Measurements from ENCODE around the gene ATP10A. TPM values are rescaled to one million over a fixed set of nuclear protein-coding genes. Genes with fewer than 3 reads are reported as not detected.

ATP10A gene
- total and polyA plus RNA-seq, 3 experiments from 2014 or later = 8.2 to 28.9 (median 24.0) TPM

DNA sequence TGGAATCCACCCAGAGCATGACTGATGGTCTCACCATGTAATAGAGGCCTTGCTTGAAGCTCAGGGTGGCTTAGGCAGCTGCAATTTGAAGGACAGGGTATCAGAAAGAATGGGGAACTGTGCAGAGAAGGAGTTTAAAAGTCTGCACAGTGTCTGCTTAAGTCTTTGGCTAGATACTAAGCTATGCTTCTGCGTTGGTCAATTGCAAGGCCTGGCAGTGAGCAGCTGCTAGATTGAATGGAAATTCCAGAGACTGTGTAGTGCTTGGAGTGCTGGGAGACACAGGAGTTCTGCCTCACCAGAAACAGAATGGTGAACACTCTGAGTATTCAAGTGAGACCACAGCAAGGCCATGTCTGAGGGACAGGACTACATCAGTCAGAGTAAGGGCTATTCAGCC, 17.3 kb upstream of the ATP10A start:
- Mint-ChIP-seq H3K27me3 (no peaks in the 10 kb centered on the region), H3K36me3 (no peaks in the 10 kb centered on the region), H3K4me1 (no peaks in the 10 kb centered on the region), H3K27ac (no peak overlapping the region), H3K9me3 (no peaks in the 10 kb centered on the region), H3K4me3 (no peak overlapping the region)
- Histone ChIP-seq H3K9me3 (ENCODE audit: low read length) (no peaks in the 10 kb centered on the region), H3K4me3 (ENCODE audit: low read length) (no peak overlapping the region), H3K36me3 (ENCODE audit: insufficient read depth, low read length) (no peaks in the 10 kb centered on the region), H3K27ac (ENCODE audit: low read depth, low read length) (no peak overlapping the region), H3K4me1 (ENCODE audit: insufficient read depth, low read length) (no peaks in the 10 kb centered on the region), H3K27me3 (ENCODE audit: insufficient read depth, low read length, poor library complexity, severe bottlenecking) (no peaks in the 10 kb centered on the region)
- ChIA-PET CTCF (interaction anchor here (1.4 kb wide), 1 partner anchor 97 kb away, joined by 6 read pairs; no protein-coding TSS in a partner anchor), POLR2A (no interaction called here)
- no peak for DNase-seq

DNA sequence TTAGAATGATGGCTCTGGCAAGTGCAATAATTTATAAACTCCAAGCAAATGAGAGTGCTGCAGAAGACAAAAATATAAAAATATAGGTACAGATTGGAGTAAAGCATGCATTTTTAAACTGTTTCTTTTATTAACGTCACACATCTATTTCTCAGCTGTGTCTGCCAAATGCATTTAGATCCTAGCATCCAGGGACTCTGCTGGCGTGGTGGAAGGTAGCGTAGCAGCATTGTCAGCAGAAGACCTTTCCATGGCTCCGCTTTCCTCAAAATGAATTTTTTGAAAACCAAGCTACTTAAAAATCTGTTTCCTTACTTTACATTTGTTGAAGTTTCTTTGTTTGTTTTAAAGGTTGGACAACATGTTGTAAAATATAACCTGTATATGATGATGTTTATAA, 16.3 kb upstream of the ATP10A start:
- H3K27me3 ChIP-seq (ENCODE audit: insufficient read depth, low read length, poor library complexity, severe bottlenecking) = no peaks in the 10 kb centered on the region
- Mint-ChIP-seq H3K9me3 (no peaks in the 10 kb centered on the region), H3K4me3 (no peak overlapping the region), H3K27ac (no peak overlapping the region), H3K27me3 (no peaks in the 10 kb centered on the region), H3K36me3 (no peaks in the 10 kb centered on the region), H3K4me1 (no peaks in the 10 kb centered on the region)
- ChIA-PET POLR2A (no interaction called here), CTCF (interaction anchor here (1.4 kb wide), 1 partner anchor 96 kb away, joined by 6 read pairs; no protein-coding TSS in a partner anchor)
- no peaks in the 10 kb centered on the region for H3K4me1 ChIP-seq (ENCODE audit: insufficient read depth, low read length)
- no peak overlapping the region for H3K27ac ChIP-seq (ENCODE audit: low read depth, low read length)
- H3K9me3 ChIP-seq (ENCODE audit: low read length) = no peaks in the 10 kb centered on the region
- H3K4me3 ChIP-seq (ENCODE audit: low read length) = no peak overlapping the region
- H3K36me3 ChIP-seq (ENCODE audit: insufficient read depth, low read length) = no peaks in the 10 kb centered on the region
- no peak for DNase-seq

DNA sequence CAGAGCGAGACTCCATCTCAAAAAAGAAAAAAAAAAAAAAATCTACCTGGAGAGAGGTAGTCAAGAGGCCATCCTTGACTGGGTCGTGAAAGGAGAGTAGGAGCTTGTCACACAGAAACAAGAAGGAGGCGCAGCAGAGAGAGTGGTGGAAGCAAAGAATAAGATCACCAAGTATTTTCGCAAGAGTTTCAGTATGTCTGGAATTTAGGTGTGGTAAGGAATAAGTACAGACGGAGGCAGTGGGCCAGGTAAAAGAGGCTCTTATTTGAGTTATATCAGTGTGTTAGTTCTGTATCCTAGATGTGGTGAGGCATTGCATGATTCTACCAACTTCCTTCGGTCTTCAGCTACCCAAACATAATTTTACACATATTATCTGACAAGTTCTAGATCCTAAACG, 14.6 kb upstream of the ATP10A start:
- H3K4me1 Mint-ChIP-seq = no peaks in the 10 kb centered on the region
- Histone ChIP-seq H3K9me3 (ENCODE audit: low read length) (no peaks in the 10 kb centered on the region), H3K36me3 (ENCODE audit: insufficient read depth, low read length) (no peaks in the 10 kb centered on the region), H3K4me3 (ENCODE audit: low read length) (no peak overlapping the region), H3K4me1 (ENCODE audit: insufficient read depth, low read length) (no peaks in the 10 kb centered on the region), H3K27me3 (ENCODE audit: insufficient read depth, low read length, poor library complexity, severe bottlenecking) (no peaks in the 10 kb centered on the region), H3K27ac (ENCODE audit: low read depth, low read length) (no peak overlapping the region)
- POLR2A ChIA-PET = no interaction called here
- DNase-seq = no peak
- H3K4me3 Mint-ChIP-seq = no peak overlapping the region
- no peaks in the 10 kb centered on the region for H3K9me3 Mint-ChIP-seq
- no peak overlapping the region for H3K27ac Mint-ChIP-seq
- CTCF ChIA-PET = interaction anchor here (0.9 kb wide), 1 partner anchor 137 kb away, joined by 3 read pairs; no protein-coding TSS in a partner anchor
- H3K36me3 Mint-ChIP-seq = no peaks in the 10 kb centered on the region
- H3K27me3 Mint-ChIP-seq = no peaks in the 10 kb centered on the region

DNA sequence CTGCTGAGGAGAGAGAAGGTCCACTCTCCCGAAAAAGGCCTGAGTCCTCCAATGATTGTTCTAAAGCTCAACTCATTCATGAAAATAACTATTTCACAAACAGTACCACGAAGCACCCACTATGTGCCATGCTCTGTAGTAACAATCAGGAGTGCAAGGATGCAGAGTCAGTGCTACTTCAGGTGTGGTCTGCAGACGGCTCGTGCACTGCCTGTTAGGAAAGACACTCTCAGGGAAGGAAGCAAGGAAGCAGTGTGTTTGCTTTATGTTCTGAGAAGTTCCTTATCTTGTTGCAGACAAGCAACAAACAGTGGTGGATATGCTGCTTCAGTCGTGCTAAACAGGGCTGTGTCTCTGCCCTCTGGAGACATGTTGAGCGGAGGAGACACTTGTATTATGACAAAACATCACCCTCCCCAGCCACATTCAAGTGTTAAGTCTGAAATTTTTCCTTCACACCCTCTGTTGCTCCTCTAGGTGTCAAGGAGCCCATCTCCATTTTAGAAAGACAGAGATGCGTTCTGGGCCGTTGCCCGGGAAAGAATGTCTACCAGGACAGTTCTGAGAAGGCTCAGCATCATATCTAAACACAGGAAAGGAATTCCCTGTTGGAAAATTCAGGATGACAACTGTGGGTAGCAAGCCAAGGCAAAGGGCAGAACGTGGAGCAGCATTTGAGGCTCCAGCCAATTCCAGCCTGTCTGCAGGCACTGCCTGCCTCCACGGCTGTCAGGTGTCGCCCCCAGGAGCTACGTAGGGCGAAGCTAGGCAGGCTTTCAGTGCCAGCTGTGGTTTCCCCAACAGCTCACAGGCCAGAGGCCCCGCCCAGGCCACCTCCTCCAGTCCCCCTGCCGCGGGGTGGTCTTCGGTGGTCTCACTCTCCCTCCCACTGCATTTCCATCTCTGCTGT, 13.4 kb upstream of the ATP10A start:
- H3K27me3 ChIP-seq (ENCODE audit: insufficient read depth, low read length, poor library complexity, severe bottlenecking) = no peaks in the 10 kb centered on the region
- H3K4me3 ChIP-seq (ENCODE audit: low read length) = no peak overlapping the region
- H3K4me1 Mint-ChIP-seq = no peaks in the 10 kb centered on the region
- H3K4me3 Mint-ChIP-seq = no peak overlapping the region
- H3K36me3 ChIP-seq (ENCODE audit: insufficient read depth, low read length) = no peaks in the 10 kb centered on the region
- no peaks in the 10 kb centered on the region for H3K4me1 ChIP-seq (ENCODE audit: insufficient read depth, low read length)
- no peaks in the 10 kb centered on the region for H3K27me3 Mint-ChIP-seq
- no peak overlapping the region for H3K27ac Mint-ChIP-seq
- no peak for DNase-seq
- CTCF ChIA-PET = no interaction called here
- no peaks in the 10 kb centered on the region for H3K9me3 ChIP-seq (ENCODE audit: low read length)
- no peaks in the 10 kb centered on the region for H3K36me3 Mint-ChIP-seq
- POLR2A ChIA-PET = no interaction called here
- no peaks in the 10 kb centered on the region for H3K9me3 Mint-ChIP-seq
- H3K27ac ChIP-seq (ENCODE audit: low read depth, low read length) = no peak overlapping the region

DNA sequence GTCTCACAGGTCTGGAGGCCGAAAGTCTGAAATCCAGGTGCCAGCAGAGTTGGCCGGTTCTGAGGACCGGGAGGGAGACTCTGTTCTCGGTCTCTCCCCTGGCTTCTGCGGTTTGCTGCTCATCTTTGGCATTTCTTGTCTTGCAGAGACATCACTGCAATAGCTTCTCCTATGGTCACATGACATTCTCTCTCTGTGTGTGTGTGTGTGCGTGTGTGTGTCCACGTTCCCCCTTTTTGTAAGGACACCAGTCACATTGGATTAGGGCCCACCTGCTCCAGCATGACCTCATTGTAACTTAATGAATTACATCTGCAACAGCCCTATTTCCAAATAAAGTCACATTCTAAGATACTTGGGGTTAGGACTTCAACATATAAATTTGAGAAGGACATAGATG, 12.4 kb upstream of the ATP10A start:
- H3K27ac Mint-ChIP-seq = no peak overlapping the region
- H3K4me1 ChIP-seq (ENCODE audit: insufficient read depth, low read length) = no peaks in the 10 kb centered on the region
- no peak overlapping the region for H3K27ac ChIP-seq (ENCODE audit: low read depth, low read length)
- no peak overlapping the region for H3K4me3 Mint-ChIP-seq
- H3K27me3 Mint-ChIP-seq = no peaks in the 10 kb centered on the region
- no peak overlapping the region for H3K4me3 ChIP-seq (ENCODE audit: low read length)
- H3K4me1 Mint-ChIP-seq = no peaks in the 10 kb centered on the region
- no peaks in the 10 kb centered on the region for H3K9me3 Mint-ChIP-seq
- no peaks in the 10 kb centered on the region for H3K36me3 Mint-ChIP-seq
- no peaks in the 10 kb centered on the region for H3K27me3 ChIP-seq (ENCODE audit: insufficient read depth, low read length, poor library complexity, severe bottlenecking)
- DNase-seq = no peak
- CTCF ChIA-PET = no interaction called here
- POLR2A ChIA-PET = no interaction called here
- H3K36me3 ChIP-seq (ENCODE audit: insufficient read depth, low read length) = no peaks in the 10 kb centered on the region
- no peaks in the 10 kb centered on the region for H3K9me3 ChIP-seq (ENCODE audit: low read length)

DNA sequence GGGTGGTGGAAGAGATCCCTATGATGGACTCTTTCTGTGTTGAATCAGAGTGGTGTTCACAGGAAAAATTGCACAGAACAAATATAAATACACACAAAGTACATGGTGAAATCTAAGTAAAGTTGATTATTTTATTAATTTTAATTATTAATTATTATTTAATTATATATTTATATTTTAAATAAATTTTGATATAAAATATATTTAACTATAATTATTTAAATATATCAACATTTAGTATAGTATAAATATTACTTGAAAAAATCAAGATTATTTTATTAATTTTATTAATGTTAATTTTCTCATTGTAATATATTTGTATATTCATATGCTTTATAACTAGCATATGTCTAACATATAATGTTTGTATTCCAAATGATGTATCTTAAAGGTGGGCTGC, 11.3 kb upstream of the ATP10A start:
- H3K27me3 Mint-ChIP-seq = no peaks in the 10 kb centered on the region
- no peak for DNase-seq
- H3K36me3 ChIP-seq (ENCODE audit: insufficient read depth, low read length) = no peaks in the 10 kb centered on the region
- CTCF ChIA-PET = no interaction called here
- no peaks in the 10 kb centered on the region for H3K9me3 Mint-ChIP-seq
- peaks cover 2 to 5% (median 2%) of the 10 kb centered on the region in 3 donors for H3K4me1 Mint-ChIP-seq
- no peaks in the 10 kb centered on the region for H3K4me1 ChIP-seq (ENCODE audit: insufficient read depth, low read length)
- H3K27ac ChIP-seq (ENCODE audit: low read depth, low read length) = no peak overlapping the region
- no peaks in the 10 kb centered on the region for H3K36me3 Mint-ChIP-seq
- H3K27ac Mint-ChIP-seq = no peak overlapping the region
- H3K4me3 Mint-ChIP-seq = no peak overlapping the region
- no peaks in the 10 kb centered on the region for H3K27me3 ChIP-seq (ENCODE audit: insufficient read depth, low read length, poor library complexity, severe bottlenecking)
- POLR2A ChIA-PET = no interaction called here
- no peaks in the 10 kb centered on the region for H3K9me3 ChIP-seq (ENCODE audit: low read length)
- H3K4me3 ChIP-seq (ENCODE audit: low read length) = no peak overlapping the region

DNA sequence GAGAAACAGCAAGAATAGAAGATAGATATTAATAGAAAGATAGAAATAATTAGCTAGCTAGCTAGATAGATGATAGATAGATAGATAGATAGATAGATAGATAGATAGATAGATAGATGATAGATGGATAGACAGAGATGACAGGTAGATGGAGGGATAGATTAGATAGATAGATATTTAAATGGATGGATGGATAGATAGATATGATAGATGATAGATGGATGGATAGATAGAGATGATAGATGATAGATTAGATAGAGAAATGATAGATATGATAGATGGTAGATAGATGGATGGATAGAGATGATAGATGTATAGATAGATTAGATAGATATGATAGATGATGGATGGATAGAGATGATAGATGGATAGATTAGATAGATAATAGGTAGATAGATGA, 8.3 kb upstream of the ATP10A start:
- no peaks in the 10 kb centered on the region for H3K9me3 ChIP-seq (ENCODE audit: low read length)
- H3K4me1 Mint-ChIP-seq = peaks cover 4 to 8% (median 4%) of the 10 kb centered on the region in 3 donors
- no peaks in the 10 kb centered on the region for H3K27me3 ChIP-seq (ENCODE audit: insufficient read depth, low read length, poor library complexity, severe bottlenecking)
- no peak overlapping the region for H3K4me3 Mint-ChIP-seq
- POLR2A ChIA-PET = no interaction called here
- no peak for DNase-seq
- no peaks in the 10 kb centered on the region for H3K4me1 ChIP-seq (ENCODE audit: insufficient read depth, low read length)
- H3K27ac Mint-ChIP-seq = no peak overlapping the region
- H3K36me3 Mint-ChIP-seq = no peaks in the 10 kb centered on the region
- no peak overlapping the region for H3K4me3 ChIP-seq (ENCODE audit: low read length)
- no peaks in the 10 kb centered on the region for H3K27me3 Mint-ChIP-seq
- CTCF ChIA-PET = no interaction called here
- H3K27ac ChIP-seq (ENCODE audit: low read depth, low read length) = no peak overlapping the region
- no peaks in the 10 kb centered on the region for H3K9me3 Mint-ChIP-seq
- H3K36me3 ChIP-seq (ENCODE audit: insufficient read depth, low read length) = no peaks in the 10 kb centered on the region

DNA sequence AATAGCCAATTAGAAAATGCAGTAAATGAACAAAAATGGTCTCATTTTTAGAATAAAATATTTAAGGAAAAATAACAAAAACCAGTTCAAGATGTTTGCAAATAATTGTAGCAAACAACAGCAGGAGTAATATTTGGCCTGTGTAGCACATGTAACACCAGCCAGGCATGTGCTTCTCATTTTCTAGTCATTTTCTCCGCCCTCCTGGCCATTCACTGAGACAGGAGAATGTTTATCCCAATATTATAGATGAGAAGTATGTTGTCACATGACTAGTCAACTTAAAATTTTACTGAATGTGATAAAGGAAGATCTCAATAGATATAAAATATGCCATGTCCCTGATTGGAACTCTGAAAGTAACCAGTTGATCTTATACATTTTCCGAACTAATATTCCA, 7.8 kb upstream of the ATP10A start:
- ChIA-PET CTCF (no interaction called here), POLR2A (no interaction called here)
- Mint-ChIP-seq H3K36me3 (no peaks in the 10 kb centered on the region), H3K27me3 (no peaks in the 10 kb centered on the region), H3K4me1 (peaks cover 4 to 8% (median 4%) of the 10 kb centered on the region in 3 donors), H3K4me3 (no peak overlapping the region), H3K27ac (no peak overlapping the region), H3K9me3 (no peaks in the 10 kb centered on the region)
- no peaks in the 10 kb centered on the region for H3K9me3 ChIP-seq (ENCODE audit: low read length)
- H3K36me3 ChIP-seq (ENCODE audit: insufficient read depth, low read length) = no peaks in the 10 kb centered on the region
- no peak overlapping the region for H3K27ac ChIP-seq (ENCODE audit: low read depth, low read length)
- no peak overlapping the region for H3K4me3 ChIP-seq (ENCODE audit: low read length)
- no peak for DNase-seq
- no peaks in the 10 kb centered on the region for H3K27me3 ChIP-seq (ENCODE audit: insufficient read depth, low read length, poor library complexity, severe bottlenecking)
- H3K4me1 ChIP-seq (ENCODE audit: insufficient read depth, low read length) = no peaks in the 10 kb centered on the region
